ENCODE measurements around the gene C16orf92.

C16orf92 gene, protein sequence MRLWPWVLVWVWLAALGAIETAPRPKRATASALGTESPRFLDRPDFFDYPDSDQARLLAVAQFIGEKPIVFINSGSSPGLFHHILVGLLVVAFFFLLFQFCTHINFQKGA

DNA sequence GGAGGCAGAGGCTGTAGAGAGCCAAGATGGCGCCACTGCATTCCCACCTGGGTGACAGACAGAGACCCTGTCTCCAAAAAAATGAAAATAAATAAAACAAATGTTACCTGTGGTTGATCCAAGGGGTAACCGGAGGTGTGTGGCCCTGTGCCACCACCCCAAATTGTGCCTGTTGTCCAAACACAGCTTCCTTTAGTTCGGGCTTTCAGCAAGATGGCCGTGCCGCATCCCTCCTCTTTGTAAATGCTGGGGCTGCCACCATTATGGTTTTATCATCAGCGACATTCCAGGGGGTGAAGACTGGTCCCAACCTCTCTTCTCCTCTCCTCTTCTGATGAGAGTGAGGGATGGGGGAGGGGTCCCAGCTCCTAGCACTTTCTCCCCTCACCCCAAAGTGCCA lies at the start of gene C16orf92:
TSS of gene C16orf92 (plus strand) at position 312 of the 400 bp plus-strand sequence. CDS start 143 bp downstream, outside the sequence.
- no peak for DNase-seq (ENCODE audit: low read depth in 2 of 3, low spot score in 2 of 3)

DNA sequence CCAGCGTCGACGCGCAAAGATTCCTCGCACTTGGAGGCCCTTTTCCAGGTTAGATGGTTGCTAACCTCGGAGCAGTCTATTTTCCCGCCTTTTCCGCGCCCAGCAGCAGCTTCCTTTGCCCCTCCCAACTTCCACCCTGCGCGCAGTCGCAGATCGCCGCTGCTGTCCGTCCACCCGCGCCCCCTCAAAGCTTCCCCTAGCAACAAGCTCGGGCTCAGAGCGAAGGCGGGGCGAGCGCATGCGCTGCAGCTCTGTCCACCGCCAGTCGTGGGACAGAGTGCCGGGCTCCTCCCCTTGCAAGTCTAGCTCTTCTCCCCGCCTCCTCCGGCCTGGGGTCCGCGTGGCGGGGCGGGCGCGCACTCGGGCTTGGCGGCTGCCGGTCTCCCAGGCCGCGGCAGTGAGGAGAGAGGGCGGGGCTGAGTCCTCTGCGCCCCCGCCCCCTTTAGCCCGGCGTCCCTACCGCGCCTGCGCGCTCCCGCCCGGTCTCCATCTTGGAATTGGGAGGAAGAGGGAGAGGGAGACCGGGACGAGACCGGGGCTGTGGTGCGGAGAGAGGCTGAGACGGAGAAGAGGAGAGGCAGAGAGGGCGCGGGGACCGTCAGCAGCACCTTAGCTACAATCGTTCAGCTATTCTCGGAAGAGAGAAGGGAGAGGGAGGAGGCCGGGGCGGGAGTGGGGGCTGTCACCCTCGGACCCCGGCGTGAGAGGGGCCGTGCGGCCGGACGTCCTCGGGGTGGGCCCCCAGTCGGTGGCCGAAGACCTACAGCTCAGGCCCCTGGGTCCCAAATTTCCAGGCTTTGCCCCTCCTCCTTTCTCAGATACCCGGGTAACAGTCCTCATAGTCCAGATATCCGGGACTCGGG lies 49.4 kb upstream of the C16orf92 start, which contains the start of gene TAOK2:
TSS of gene TAOK2 (plus strand) at position 485 of the 863 bp plus-strand sequence. CDS start 3,905 bp downstream, outside the sequence.
- DNase-seq (ENCODE audit: low read depth in 2 of 3, low spot score in 2 of 3), result peak; percentile 92 to 99 (median 92)

DNA sequence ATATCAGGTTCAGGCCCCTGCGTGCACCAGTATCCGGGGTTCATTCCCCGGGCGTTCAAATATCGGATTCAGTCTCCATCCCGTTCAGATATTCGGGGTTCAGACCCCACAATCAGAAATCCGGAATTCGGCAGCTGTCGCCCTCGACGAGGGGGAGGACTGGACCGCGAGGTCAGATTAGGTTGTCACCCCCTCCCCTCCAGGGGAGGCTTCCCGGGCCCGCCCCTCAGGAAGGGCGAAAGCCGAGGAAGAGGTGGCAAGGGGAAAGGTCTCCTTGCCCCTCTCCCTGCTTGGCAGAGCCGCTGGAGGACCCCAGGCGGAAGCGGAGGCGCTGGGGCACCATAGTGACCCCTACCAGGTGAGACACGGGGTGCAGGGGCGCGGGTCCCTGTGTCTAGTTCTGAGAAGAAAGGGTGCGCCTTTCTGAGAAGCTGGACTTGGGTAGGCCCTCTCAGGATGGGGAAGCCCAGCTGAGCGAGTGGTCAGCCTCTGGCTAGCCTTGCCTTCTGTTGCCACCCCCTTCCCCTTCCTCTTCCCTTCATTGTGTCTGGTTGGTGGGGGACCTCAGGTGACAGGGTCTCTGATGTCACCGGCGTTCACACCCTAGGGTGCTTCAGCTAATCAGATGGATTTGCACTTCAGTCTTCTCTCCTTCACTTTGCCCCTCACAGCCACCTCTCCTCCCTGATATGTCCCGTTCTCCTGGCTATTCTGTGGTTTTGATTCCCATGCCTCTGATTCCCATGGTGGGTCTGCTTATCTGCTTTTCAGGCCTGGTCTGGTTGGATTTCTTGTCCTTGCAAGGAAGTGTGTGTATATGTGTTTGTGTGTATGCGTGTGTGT lies 48.5 kb upstream of the C16orf92 start:
- no peak for DNase-seq (ENCODE audit: low read depth in 2 of 3, low spot score in 2 of 3)

DNA sequence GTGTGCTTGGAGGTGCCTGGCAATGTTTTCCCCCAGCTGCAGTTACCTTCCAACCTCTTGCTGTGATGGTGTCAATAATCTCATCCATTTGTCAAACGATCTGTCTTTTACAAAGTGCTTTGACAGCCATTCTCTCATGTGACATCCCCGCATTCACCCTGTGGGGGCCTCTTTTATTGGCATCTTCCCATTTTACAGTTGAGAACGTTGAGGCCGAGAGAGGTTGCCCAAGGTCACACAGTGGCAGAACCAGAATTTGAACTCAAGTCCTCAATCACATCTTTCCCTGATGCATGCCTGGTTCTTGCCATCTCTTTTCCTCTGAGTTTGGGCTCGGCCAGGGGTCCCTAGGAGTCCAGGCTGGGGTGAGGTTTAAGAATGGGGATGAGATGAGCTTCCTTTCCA lies 47.9 kb upstream of the C16orf92 start:
- DNase-seq (ENCODE audit: low read depth in 2 of 3, low spot score in 2 of 3), result no peak

DNA sequence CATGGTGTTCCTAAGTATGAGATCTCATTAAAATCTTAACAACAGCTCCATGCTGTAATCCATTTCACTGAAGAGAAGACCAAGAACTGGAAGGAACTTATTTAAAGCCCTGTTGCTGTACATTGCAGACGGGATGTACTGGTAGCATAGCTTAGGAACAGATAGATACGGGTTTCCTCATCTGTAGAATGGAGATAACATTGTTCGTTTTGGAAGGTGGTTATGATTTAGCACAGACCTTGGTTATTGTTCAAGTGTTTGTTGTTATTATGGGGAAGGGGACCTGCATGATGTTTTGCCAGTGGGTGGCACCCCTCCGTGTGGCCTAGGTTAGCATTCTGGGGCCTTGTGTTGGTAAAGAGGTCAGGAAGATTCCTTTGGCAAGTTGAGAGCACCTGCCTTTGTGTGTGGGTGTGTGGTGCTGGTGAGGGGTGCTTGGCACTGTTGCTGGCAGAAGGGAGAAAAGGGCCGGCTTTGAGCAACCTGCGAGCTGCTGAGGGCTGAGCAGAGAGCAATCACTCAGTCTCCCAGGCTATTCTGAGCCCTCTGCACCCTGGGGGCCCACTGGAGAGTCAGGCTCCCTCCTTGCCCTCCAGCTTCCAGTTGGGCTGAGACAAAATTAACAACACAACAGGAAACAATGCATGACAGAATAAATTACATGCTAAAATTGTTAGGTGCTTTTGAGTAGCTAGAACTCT lies 47.0 kb upstream of the C16orf92 start:
- no peak for DNase-seq (ENCODE audit: low read depth in 2 of 3, low spot score in 2 of 3)

DNA sequence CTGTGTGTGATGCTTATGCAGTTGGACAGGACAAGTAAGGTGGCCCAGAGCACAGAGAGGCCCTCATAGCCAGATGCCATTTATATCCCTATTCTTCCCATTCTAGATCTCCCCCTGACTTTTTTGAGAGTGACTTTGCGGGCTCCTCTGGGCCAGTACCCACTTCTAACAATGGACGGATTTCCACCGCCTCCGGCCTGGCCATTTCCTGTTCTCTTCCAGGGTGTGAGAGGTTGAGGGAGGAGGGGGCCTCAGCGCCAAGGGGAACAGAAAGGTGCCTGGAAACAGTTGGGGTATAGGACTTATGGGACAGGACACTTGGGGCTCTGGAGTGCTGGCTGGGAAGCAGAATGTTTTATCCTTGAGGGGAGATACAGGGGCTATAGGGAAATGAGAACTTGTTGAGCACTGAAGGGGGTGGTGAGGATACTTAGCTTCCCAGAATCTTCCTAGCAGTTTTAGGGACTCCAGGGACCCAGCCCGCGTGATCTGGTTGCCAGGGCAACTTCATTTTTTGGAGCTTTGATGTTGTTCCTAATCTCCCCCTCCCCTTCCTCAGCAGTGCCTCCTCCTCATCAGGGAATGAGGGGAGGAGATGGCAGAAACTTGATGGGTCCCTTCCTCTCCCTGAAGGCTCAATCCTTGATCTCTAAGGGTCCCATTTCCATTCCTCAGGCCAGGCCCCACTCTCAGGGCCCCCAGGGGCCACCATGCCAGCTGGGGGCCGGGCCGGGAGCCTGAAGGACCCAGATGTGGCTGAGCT lies 45.8 kb upstream of the C16orf92 start:
- no peak for DNase-seq (ENCODE audit: low read depth in 2 of 3, low spot score in 2 of 3)

DNA sequence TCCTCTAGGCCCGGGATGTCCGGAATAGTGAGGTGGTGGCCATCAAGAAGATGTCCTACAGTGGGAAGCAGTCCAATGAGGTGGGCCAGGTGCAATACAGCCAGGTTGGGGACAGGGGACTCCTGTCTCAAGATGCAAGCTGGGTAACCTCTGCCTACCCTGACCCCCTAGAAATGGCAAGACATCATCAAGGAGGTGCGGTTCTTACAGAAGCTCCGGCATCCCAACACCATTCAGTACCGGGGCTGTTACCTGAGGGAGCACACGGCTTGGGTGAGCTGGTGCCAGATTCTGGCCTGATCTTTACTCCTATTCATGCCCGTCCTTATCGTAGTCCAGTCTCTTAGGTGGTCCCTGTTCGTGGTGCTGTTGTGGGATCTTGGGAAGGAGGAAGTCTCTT lies 44.9 kb upstream of the C16orf92 start:
- DNase-seq (ENCODE audit: low read depth in 2 of 3, low spot score in 2 of 3), result no peak

DNA sequence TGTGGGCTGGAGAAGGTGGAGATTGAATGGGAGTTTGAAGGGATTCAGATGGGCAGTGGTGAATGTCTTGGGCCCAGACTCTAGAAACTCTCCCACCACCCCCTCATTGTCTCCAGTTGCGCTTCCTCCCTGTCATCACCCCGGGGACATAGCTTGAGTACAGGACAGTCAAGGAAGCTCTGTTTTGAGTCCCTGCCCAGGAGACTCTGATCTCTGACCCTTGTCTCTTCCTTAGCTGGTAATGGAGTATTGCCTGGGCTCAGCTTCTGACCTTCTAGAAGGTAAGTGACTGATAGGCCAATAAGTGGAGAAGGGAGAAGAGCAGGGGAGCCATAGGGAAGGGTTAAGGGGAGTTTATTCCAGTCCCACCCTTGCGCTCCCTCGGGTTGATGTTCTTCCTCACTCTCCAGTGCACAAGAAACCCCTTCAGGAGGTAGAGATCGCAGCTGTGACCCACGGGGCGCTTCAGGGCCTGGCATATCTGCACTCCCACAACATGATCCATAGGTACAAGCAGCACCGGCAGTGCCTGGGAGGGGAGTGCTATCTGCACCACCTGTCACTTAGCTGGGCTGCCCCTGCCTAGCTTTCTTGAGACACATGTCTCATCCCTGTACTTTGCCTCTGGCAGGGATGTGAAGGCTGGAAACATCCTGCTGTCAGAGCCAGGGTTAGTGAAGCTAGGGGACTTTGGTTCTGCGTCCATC lies 44.3 kb upstream of the C16orf92 start:
- DNase-seq (ENCODE audit: low read depth in 2 of 3, low spot score in 2 of 3), result no peak

DNA sequence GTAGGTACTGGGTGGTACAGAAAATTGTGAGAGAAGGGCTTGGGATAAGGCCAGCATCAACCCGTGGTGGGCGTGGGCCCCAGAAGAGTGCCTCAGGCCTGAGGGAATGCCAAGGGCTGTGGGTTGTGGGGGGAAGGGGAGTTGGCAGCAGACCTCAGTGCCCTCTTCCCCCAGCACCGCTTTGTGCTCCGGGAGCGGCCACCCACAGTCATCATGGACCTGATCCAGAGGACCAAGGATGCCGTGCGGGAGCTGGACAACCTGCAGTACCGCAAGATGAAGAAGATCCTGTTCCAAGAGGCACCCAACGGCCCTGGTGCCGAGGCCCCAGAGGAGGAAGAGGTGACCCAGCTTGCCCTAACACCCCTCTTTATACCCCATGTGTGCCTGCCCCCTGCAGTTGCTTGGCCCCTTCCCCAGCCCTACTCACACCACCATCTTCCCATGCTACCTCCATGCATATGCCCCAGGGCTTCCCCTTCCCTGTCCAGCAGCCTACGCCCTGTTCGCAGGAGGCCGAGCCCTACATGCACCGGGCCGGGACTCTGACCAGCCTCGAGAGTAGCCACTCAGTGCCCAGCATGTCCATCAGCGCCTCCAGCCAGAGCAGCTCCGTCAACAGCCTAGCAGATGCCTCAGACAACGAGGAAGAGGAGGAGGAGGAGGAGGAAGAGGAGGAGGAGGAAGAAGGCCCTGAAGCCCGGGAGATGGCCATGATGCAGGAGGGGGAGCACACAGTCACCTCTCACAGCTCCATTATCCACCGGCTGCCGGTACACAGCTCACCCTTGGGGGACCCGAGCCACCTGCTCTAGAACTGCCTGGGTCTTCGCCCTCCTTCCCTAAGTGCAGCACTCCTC lies 40.2 kb upstream of the C16orf92 start:
- no peak for DNase-seq (ENCODE audit: low read depth in 2 of 3, low spot score in 2 of 3)

DNA sequence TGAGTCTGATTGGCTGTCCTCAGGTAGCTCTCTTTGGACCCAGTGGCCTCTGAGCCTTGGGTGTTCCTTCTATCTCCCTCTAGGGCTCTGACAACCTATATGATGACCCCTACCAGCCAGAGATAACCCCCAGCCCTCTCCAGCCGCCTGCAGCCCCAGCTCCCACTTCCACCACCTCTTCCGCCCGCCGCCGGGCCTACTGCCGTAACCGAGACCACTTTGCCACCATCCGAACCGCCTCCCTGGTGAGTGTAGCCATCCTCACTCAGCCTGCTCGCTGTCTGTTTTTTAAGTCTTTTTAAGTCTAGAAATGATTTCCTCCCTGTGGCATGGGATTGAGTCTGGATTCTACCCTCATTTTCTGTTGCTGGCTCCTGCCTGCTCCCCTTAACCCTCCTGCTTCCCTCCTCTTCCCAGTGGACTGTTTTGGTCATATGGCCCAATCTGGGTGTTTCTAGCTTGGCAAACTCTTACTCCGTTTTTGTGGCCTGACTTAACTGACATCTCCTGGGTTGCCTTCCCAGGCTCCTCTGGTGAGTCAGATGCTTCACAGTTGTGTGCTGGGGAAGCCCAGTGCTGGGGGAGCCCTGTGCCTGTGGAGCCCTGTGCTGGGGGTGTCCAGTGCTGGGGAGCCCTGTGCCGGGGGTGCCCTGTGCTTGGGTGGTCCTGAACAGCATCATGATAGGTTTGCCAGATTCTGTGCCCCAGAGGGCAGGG lies 39.4 kb upstream of the C16orf92 start:
- DNase-seq (ENCODE audit: low read depth in 2 of 3, low spot score in 2 of 3), result no peak

DNA sequence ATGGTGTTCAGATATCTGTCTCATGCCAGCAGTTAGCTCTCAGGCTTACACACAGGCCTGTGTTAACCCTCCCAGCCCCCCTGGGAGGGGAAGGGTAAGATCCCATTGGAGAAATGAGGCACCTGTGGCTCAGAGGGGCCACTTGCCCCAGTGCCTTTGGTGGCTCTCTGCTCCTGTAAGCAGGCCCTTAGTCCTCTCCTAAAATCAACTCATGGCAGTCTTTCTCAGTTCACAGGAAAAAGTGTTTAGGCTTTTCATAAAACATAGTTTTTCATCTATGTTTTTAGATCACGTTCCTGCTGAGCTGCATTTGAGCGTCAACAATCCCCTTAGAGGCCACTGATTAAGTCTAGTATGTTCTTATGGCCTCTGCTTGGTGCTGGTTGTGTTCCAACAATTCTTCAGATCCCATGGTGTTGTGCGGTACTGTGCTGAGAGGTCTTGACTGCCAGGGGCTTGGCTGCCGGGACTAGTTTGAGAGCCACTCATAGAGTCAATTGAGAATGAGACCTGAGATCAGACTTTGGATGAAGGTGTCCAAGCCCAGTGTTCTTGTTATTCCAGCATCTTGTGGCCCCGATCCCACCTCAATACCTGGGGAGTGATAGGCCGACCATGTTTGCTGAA lies 38.7 kb upstream of the C16orf92 start:
- DNase-seq (ENCODE audit: low read depth in 2 of 3, low spot score in 2 of 3), result no peak

DNA sequence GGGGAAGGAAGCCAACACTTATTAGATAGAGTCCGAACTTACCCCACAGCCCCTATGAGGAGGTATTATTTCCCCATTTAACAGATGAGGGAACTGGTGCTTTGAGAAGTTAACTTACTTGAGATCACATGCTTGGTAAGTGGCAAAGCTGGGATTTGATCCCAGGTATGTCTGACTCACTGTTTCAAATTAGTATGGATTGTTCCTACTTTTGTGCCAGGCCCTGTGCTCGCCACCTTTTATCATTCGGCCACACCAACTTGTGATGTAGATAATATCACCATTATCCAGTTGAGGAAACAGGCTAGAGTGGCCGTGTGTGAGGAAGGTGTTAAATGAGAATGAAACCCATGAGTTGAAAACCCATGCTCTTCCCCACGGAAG lies 38.2 kb upstream of the C16orf92 start:
- no peak for DNase-seq (ENCODE audit: low read depth in 2 of 3, low spot score in 2 of 3)

DNA sequence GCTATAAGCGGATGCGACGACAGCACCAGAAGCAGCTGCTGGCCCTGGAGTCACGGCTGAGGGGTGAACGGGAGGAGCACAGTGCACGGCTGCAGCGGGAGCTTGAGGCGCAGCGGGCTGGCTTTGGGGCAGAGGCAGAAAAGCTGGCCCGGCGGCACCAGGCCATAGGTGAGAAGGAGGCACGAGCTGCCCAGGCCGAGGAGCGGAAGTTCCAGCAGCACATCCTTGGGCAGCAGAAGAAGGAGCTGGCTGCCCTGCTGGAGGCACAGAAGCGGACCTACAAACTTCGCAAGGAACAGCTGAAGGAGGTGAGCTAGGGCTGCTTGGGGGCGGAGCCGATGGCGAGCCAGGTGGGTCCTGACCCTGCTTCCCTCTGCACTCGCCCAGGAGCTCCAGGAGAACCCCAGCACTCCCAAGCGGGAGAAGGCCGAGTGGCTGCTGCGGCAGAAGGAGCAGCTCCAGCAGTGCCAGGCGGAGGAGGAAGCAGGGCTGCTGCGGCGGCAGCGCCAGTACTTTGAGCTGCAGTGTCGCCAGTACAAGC lies 37.7 kb upstream of the C16orf92 start:
- no peak for DNase-seq (ENCODE audit: low read depth in 2 of 3, low spot score in 2 of 3)

DNA sequence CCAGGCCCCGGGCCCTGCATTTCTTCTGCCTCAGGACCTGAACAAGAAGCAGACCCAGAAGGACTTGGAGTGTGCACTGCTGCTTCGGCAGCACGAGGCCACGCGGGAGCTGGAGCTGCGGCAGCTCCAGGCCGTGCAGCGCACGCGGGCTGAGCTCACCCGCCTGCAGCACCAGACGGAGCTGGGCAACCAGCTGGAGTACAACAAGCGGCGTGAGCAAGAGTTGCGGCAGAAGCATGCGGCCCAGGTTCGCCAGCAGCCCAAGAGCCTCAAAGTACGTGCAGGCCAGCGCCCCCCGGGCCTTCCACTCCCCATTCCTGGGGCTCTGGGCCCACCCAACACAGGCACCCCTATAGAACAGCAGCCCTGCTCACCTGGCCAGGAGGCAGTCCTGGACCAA lies 36.8 kb upstream of the C16orf92 start:
- DNase-seq (ENCODE audit: low read depth in 2 of 3, low spot score in 2 of 3), result no peak

DNA sequence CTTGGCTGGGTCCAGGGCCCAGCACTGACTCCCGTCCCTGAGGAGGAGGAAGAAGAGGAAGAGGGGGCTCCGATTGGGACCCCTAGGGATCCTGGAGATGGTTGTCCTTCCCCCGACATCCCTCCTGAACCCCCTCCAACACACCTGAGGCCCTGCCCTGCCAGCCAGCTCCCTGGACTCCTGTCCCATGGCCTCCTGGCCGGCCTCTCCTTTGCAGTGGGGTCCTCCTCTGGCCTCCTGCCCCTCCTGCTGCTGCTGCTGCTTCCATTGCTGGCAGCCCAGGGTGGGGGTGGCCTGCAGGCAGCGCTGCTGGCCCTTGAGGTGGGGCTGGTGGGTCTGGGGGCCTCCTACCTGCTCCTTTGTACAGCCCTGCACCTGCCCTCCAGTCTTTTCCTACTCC lies 36.1 kb upstream of the C16orf92 start:
- DNase-seq (ENCODE audit: low read depth in 2 of 3, low spot score in 2 of 3), result no peak

DNA sequence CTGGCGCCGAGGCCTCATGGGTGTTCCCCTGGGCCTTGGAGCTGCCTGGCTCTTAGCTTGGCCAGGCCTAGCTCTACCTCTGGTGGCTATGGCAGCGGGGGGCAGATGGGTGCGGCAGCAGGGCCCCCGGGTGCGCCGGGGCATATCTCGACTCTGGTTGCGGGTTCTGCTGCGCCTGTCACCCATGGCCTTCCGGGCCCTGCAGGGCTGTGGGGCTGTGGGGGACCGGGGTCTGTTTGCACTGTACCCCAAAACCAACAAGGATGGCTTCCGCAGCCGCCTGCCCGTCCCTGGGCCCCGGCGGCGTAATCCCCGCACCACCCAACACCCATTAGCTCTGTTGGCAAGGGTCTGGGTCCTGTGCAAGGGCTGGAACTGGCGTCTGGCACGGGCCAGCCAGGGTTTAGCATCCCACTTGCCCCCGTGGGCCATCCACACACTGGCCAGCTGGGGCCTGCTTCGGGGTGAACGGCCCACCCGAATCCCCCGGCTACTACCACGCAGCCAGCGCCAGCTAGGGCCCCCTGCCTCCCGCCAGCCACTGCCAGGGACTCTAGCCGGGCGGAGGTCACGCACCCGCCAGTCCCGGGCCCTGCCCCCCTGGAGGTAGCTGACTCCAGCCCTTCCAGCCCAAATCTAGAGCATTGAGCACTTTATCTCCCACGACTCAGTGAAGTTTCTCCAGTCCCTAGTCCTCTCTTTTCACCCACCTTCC lies 35.5 kb upstream of the C16orf92 start:
- no peak for DNase-seq (ENCODE audit: low read depth in 2 of 3, low spot score in 2 of 3)
